Naive thymus-derived CD8-positive, alpha-beta T cell (primary cell): Measurements from ENCODE around the gene HNF4A. TPM values are rescaled to one million over a fixed set of nuclear protein-coding genes. Genes with fewer than 3 reads are reported as not detected.

Experiments used
- ATAC-seq, 2 donors: fragments of 150-1000 bp; cut with Tn5 transposase in 1 of 2; sonication (Bioruptor Pico), chemical (Tn5 transposase) in 1 of 2; 1 replicate in 1 of 2; 2 replicates in 1 of 2; pipeline ENCODE4 v1.10.0; 2021; ENCODE audit warnings: mild to moderate bottlenecking in 2 of 2, moderate library complexity in 2 of 2
- POLR2A ChIA-PET: fragments of 350-600 bp; sonication (Branson Sonifier 250); formaldehyde crosslinking; loops from one replicate; lab custom pipeline; 2021; ENCODE audit warnings: antibody characterized with exemption; lab: Charles Lee
- DNase-seq, 10 donors: peaks; one replicate each; pipeline versions ENCODE4 v3.0.0 to v3.0.0-alpha.2; 2020 to 2022
- H3K27ac Mint-ChIP-seq, 10 donors: one replicate each; pipeline ENCODE4 v1.8.0; 2020 to 2022; ENCODE audit warnings: mild to moderate bottlenecking in 10 of 10, mixed read lengths in 10 of 10, moderate library complexity in 4 of 10, inconsistent platforms in 1 of 10
- H3K27me3 Mint-ChIP-seq, 5 donors: one replicate each; pipeline ENCODE4 v1.8.0; 2021 to 2022; ENCODE audit warnings: mixed read lengths in 5 of 5
- H3K36me3 Mint-ChIP-seq, 3 donors: one replicate each; pipeline ENCODE4 v1.8.0; 2020 to 2022; ENCODE audit warnings: mixed read lengths in 3 of 3, mild to moderate bottlenecking in 2 of 3, inconsistent platforms in 1 of 3
- H3K4me1 Mint-ChIP-seq, 4 donors: one replicate each; pipeline ENCODE4 v1.8.0; 2021 to 2022; ENCODE audit warnings: mixed read lengths in 4 of 4
- H3K4me3 Mint-ChIP-seq, 10 donors: one replicate each; pipeline ENCODE4 v1.8.0; 2020 to 2022; ENCODE audit warnings: mild to moderate bottlenecking in 10 of 10, mixed read lengths in 10 of 10, moderate library complexity in 6 of 10, inconsistent platforms in 1 of 10
- H3K9me3 Mint-ChIP-seq, 9 donors: one replicate each; pipeline ENCODE4 v1.8.0; 2020 to 2022; ENCODE audit warnings: mixed read lengths in 9 of 9, mild to moderate bottlenecking in 3 of 9, inconsistent platforms in 1 of 9, moderate library complexity in 1 of 9
- polyA plus RNA-seq, 3 donors: library from polyadenylated mRNA; unstranded; fragments of 300-500 nt; fragmentation: Illumina TruSeq; gene quantifications; one replicate each; pipeline ENCODE4 v1.2.3, GENCODE V29; 2021
- total RNA-seq, 8 experiments: library from RNA in 2 of 8; stranded (reverse) in 2 of 8; gene quantifications; one replicate each; pipeline ENCODE4 v1.2.3 and lab custom pipeline; 2021 to 2026

Gene HNF4A
- total and polyA plus RNA-seq, 5 experiments from 2014 or later = not detected

- DNase-seq (no peak), ATAC-seq (no peak)
- no peak overlapping the region for H3K4me3 Mint-ChIP-seq
- H3K4me1 Mint-ChIP-seq = no peaks in the 10 kb centered on the region
- no peak overlapping the region for H3K27ac Mint-ChIP-seq
- POLR2A ChIA-PET = no interaction called here
- H3K9me3 Mint-ChIP-seq = no peaks in the 10 kb centered on the region
- no peaks in the 10 kb centered on the region for H3K36me3 Mint-ChIP-seq
- H3K27me3 Mint-ChIP-seq = peaks cover 6 to 23% (median 11%) of the 10 kb centered on the region in 5 donors
Measured at GRCh38 chr20:44437497-44437896, 82.0 kb downstream of the HNF4A start.

GRCh38 chr20:44438782-44439181 lies 83.3 kb downstream of the HNF4A start:
- no peaks in the 10 kb centered on the region for H3K36me3 Mint-ChIP-seq
- H3K9me3 Mint-ChIP-seq = no peaks in the 10 kb centered on the region
- no peak overlapping the region for H3K27ac Mint-ChIP-seq
- no peak overlapping the region for H3K4me3 Mint-ChIP-seq
- POLR2A ChIA-PET = no interaction called here
- DNase-seq = no peak
- H3K4me1 Mint-ChIP-seq = no peaks in the 10 kb centered on the region
- peaks cover 1 to 17% (median 11%) of the 10 kb centered on the region in 5 donors for H3K27me3 Mint-ChIP-seq
- ATAC-seq = no peak

GRCh38 chr20:44439318-44439717 lies 83.8 kb downstream of the HNF4A start:
- H3K36me3 Mint-ChIP-seq = no peaks in the 10 kb centered on the region
- no peak overlapping the region for H3K27ac Mint-ChIP-seq
- H3K4me1 Mint-ChIP-seq = no peaks in the 10 kb centered on the region
- peaks cover 1 to 17% (median 11%) of the 10 kb centered on the region in 5 donors for H3K27me3 Mint-ChIP-seq
- DNase-seq = no peak
- POLR2A ChIA-PET = no interaction called here
- H3K4me3 Mint-ChIP-seq = no peak overlapping the region
- no peak for ATAC-seq
- no peaks in the 10 kb centered on the region for H3K9me3 Mint-ChIP-seq

- Mint-ChIP-seq H3K4me1 (peaks cover 0 to 2% (median 0%) of the 10 kb centered on the region in 4 donors), H3K9me3 (no peaks in the 10 kb centered on the region), H3K27me3 (peaks cover 2 to 17% (median 11%) of the 10 kb centered on the region in 5 donors), H3K36me3 (no peaks in the 10 kb centered on the region), H3K4me3 (no peak overlapping the region), H3K27ac (peak overlapping the region in 2 of 10 donors; percentile 34 to 49)
- POLR2A ChIA-PET = no interaction called here
- ATAC-seq (no peak), DNase-seq (no peak)
Measured at GRCh38 chr20:44442298-44443070, 87.0 kb downstream of the HNF4A start.

DNA sequence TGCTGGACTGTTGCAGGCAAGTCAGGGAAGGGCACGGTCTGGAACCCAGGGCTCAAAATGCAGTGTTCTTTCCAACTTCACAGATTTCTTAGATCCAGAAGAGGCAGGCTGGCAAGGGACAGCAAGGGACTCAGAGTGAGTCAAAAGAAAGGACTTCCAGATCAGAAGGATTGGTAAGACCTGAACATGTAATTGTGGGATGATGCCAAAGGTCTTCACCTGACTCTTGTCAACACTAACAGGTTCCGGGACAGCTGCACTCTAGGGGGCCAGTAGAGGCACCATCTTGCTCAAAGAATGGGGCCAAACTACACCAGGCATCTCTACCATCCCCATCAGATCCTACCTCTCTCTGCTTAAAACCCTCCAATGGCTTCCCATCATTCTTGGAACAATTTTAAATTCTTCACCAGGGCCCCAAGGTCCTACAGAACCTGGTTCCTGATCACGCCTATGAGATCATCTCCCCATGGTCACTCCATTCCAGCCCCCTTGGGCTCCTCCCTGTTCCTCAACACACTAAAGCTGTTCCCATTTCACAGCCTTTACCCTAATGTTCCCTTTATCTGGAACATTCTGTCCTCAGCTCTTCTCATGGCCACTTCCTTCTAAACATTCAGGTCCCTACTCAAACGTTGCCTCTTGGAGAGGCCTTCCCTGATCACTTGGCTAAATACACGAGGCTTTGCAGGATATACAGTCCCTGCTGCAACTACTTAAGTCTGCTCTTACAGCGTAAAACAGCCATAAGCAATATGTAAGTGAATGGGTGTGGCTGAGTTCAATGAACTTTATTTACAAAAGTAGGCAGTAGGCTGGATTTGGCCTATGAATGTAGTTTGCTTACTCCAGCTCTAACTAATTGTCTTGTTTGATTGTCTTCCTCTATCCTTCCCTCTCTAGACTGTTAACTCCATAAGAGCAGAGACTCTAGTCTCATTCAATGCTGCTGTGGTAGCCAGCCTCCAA lies 90.5 kb downstream of the HNF4A start:
- peaks cover 2 to 14% (median 4%) of the 10 kb centered on the region in 5 donors for H3K27me3 Mint-ChIP-seq
- peak overlapping the region in 1 of 10 donors; percentile 34 for H3K27ac Mint-ChIP-seq
- no peaks in the 10 kb centered on the region for H3K9me3 Mint-ChIP-seq
- POLR2A ChIA-PET = interaction anchor here (0.6 kb wide), 1 partner anchor 10 kb away, joined by 4 read pairs; no protein-coding TSS in a partner anchor
- no peak overlapping the region for H3K4me3 Mint-ChIP-seq
- ATAC-seq (no peak), DNase-seq (no peak)
- H3K36me3 Mint-ChIP-seq = no peaks in the 10 kb centered on the region
- peaks cover 0 to 2% (median 0%) of the 10 kb centered on the region in 4 donors for H3K4me1 Mint-ChIP-seq

- Mint-ChIP-seq H3K4me1 (peaks cover 0 to 2% (median 0%) of the 10 kb centered on the region in 4 donors), H3K27me3 (peaks cover 0 to 6% (median 3%) of the 10 kb centered on the region in 5 donors), H3K27ac (peak overlapping the region in 2 of 10 donors; percentile 68 to 74), H3K4me3 (no peak overlapping the region), H3K36me3 (no peaks in the 10 kb centered on the region), H3K9me3 (no peaks in the 10 kb centered on the region)
- POLR2A ChIA-PET = no interaction called here
- DNase-seq (no peak), ATAC-seq (no peak)
Measured at GRCh38 chr20:44447827-44448419, 92.4 kb downstream of the HNF4A start.

- peaks cover 0 to 4% (median 2%) of the 10 kb centered on the region in 5 donors for H3K27me3 Mint-ChIP-seq
- H3K9me3 Mint-ChIP-seq = no peaks in the 10 kb centered on the region
Measured at GRCh38 chr20:44448753-44449546, 93.5 kb downstream of the HNF4A start.

DNA sequence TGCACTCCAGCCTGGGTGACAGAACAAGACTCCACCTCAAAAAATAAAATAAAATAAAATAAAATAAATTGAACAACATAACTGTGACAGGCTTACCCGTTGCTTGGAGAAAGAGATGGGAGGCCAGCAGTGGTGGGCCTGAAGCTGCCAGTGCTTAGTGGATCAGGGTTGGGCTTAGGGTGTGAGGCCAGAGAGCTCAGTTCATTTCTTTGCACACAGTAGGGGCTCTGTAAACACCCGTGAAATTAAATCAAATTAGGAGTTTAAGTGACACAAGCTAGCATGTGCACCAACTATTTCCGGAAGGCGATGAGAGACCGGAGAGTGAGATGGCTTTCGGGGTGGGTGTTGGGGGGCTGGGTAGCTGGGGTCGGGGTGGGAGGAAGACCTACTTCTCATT lies 94.4 kb downstream of the HNF4A start:
- DNase-seq (no peak), ATAC-seq (no peak)
- H3K9me3 Mint-ChIP-seq = no peaks in the 10 kb centered on the region
- no peak overlapping the region for H3K27ac Mint-ChIP-seq
- no peaks in the 10 kb centered on the region for H3K36me3 Mint-ChIP-seq
- peaks cover 0 to 4% (median 2%) of the 10 kb centered on the region in 5 donors for H3K27me3 Mint-ChIP-seq
- H3K4me3 Mint-ChIP-seq = no peak overlapping the region
- H3K4me1 Mint-ChIP-seq = peaks cover 0 to 2% (median 0%) of the 10 kb centered on the region in 4 donors
- POLR2A ChIA-PET = interaction anchor here (1.2 kb wide), 1 partner anchor 26 kb away, joined by 5 read pairs; the partner anchor contains the start of gene TTPAL

More at GRCh38 chr20:44448753-44449546, 93.5 kb downstream of the HNF4A start:
- Mint-ChIP-seq H3K27ac (peak overlapping the region in 1 of 10 donors; percentile 74), H3K4me3 (no peak overlapping the region), H3K36me3 (no peaks in the 10 kb centered on the region), H3K4me1 (peaks cover 0 to 2% (median 0%) of the 10 kb centered on the region in 4 donors)
- DNase-seq = no peak
- ATAC-seq = no peak
- POLR2A ChIA-PET = interaction anchor here (1.2 kb wide), 1 partner anchor 27 kb away, joined by 5 read pairs; the partner anchor contains the start of gene TTPAL

DNA sequence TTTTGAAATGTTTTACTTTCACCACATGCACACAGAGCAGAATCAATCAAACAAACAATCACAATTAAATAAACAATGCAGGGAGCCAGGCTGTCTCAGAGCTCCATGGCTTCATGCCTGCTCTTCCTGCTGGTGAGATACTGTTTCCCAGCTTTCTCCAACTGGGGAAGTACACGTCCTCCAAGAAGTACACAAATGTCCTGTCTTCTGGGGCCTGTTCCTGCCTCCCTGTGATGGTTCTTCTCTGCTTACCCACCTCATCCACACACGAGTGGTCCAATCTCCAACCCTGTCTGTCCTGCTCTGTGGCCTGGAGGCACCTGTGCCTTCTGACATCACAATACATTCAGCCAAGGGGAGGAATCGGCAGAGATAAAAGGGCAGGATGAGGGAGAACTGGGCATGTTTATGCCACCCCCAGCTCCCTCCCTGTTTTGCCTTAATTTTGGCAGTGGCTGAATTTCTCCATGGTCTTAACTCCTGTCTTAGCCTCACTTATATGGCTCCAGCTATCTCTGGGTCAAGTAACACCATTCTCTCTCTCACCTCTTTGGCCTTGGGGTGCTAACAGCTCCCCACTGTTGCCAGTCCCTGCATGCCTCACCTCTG lies 94.9 kb downstream of the HNF4A start:
- POLR2A ChIA-PET = interaction anchor here (1.2 kb wide), 1 partner anchor 26 kb away, joined by 5 read pairs; the partner anchor contains the start of gene TTPAL
- no peak overlapping the region for H3K27ac Mint-ChIP-seq
- H3K4me3 Mint-ChIP-seq = no peak overlapping the region
- ATAC-seq = no peak
- no peak for DNase-seq
- H3K36me3 Mint-ChIP-seq = no peaks in the 10 kb centered on the region
- H3K4me1 Mint-ChIP-seq = peaks cover 0 to 2% (median 0%) of the 10 kb centered on the region in 4 donors
- H3K27me3 Mint-ChIP-seq = peaks cover 0 to 4% (median 2%) of the 10 kb centered on the region in 5 donors
- no peaks in the 10 kb centered on the region for H3K9me3 Mint-ChIP-seq

DNA sequence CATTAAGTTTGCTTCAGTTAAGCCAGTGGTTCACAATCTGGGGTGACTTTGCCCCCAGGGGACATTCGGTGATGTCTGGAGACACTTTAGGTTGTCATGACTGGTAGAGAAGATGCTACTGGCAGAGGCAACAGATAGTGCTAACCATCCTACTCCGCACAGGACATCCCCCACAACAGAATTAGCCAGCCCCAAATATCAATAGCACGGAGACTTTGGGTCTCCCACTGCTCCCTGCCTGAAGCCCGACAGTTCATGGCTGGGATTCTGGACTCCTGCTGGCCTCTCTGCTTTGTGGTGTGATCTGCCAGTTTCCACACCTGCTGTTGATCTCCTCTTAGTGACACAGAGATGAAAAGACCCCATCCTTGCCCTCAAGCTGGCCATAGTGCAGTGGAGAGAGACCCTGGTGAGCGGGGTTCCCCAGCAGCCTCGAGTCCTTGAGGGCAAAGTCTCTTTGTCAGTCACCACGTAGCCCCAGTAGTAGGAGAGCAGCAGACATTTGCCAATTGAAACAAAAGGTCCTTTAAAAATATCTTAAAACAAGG lies 95.5 kb downstream of the HNF4A start:
- no peak for DNase-seq
- H3K4me1 Mint-ChIP-seq = peaks cover 0 to 2% (median 0%) of the 10 kb centered on the region in 4 donors
- no peak for ATAC-seq
- H3K4me3 Mint-ChIP-seq = no peak overlapping the region
- peaks cover 0 to 4% (median 2%) of the 10 kb centered on the region in 5 donors for H3K27me3 Mint-ChIP-seq
- peak overlapping the region in 1 of 10 donors; percentile 62 for H3K27ac Mint-ChIP-seq
- no peaks in the 10 kb centered on the region for H3K9me3 Mint-ChIP-seq
- H3K36me3 Mint-ChIP-seq = no peaks in the 10 kb centered on the region
- POLR2A ChIA-PET = no interaction called here

DNA sequence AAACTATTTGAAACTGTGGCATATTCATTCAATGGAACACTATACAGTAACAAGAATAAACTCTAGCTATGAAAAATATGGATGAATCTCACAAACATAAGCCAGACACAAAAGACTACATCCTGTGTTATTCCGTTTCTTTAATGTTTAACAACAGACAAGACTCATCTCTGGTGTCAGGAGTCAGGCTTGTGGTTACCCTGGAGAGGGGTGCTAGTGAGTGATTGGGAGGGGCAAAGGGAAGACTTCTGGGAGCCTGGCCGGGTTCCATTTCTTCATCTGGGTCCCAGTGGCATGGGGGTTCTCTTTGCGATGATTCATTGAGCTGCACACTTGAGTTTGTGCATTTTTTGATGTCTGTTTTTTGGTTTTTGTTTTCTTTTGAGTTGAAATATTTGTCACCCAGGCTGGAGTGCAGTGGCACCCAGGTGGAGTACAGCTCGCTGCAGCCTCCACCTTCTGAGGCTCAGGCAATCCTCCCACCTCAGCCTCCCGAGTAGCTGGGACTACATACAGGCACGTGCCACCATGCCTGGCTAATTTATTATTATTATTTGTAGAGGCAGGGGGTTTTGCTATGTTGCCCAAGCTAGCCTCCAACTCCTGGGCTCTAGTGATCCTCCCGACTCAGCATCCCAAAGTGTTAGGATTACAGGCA lies 98.9 kb downstream of the HNF4A start:
- Mint-ChIP-seq H3K4me1 (no peaks in the 10 kb centered on the region), H3K27me3 (no peaks in the 10 kb centered on the region), H3K27ac (no peak overlapping the region), H3K4me3 (no peak overlapping the region), H3K36me3 (no peaks in the 10 kb centered on the region), H3K9me3 (no peaks in the 10 kb centered on the region)
- ATAC-seq = no peak
- DNase-seq = no peak
- POLR2A ChIA-PET = no interaction called here
